Peyer's patch (tissue), 4 donors: ENCODE data around the gene XYLT1. TPM values are rescaled to one million over a fixed set of nuclear protein-coding genes. Genes with fewer than 3 reads are reported as not detected.

ENCODE experiments used
- DNase-seq, 3 donors: peaks; one replicate each; pipeline ENCODE4 v3.0.0-alpha.2; 2017 to 2019
- H3K27ac ChIP-seq, 4 donors: fragments of 200-600 bp; sonication (generic); one replicate each; pipeline ENCODE4 v1.5.1; 2016 to 2019
- H3K27me3 ChIP-seq, 2 donors: fragments of 200-600 bp; sonication (generic); one replicate each; pipeline ENCODE4 v1.5.1; 2019
- H3K36me3 ChIP-seq, 3 donors: fragments of 200-600 bp; sonication (generic); one replicate each; pipeline ENCODE4 v1.5.1; 2016 to 2019
- H3K4me1 ChIP-seq, 4 donors: fragments of 200-600 bp; sonication (generic); one replicate each; pipeline ENCODE4 v1.5.1; 2016 to 2019
- H3K4me3 ChIP-seq, 4 donors: fragments of 200-600 bp; sonication (generic); 1 replicate in 3 of 4; 2 replicates in 1 of 4; pipeline ENCODE4 v1.5.1; 2016 to 2019; ENCODE audit warnings: mild to moderate bottlenecking in 1 of 4
- H3K9me3 ChIP-seq, 4 donors: fragments of 200-600 bp; sonication (generic); one replicate each; pipeline ENCODE4 v1.5.1; 2016 to 2019; ENCODE audit warnings: mild to moderate bottlenecking in 1 of 4
- POLR2A ChIP-seq, 2 donors: fragments of 450-650 bp; IDR thresholded peaks; one replicate each; pipeline ENCODE4 v1.5.1; 2017; ENCODE audit warnings: antibody characterized with exemption in 2 of 2, mild to moderate bottlenecking in 2 of 2, moderate library complexity in 2 of 2
- total RNA-seq, 4 donors: library from RNA; depleted of rRNA; stranded (reverse); fragments of >200 nt; gene quantifications; one replicate each; pipeline ENCODE4 v1.1.0, GENCODE V29; 2016
- TF ChIP-seq, protein P1 (sequence below), 6 experiments: fragments of 450-650 bp in 4 of 6; fragments of 200-600 bp in 2 of 6; sonication (generic) in 1 of 6; IDR thresholded peaks; one replicate each; pipeline ENCODE4 v1.5.1; 2017 to 2019; ENCODE audit warnings: antibody characterized with exemption in 6 of 6, mild to moderate bottlenecking in 3 of 6, moderate library complexity in 1 of 6

XYLT1 gene
- total RNA-seq, 4 donors from 2014 or later: 18.7 to 42.1 (median 37.7) TPM

DNA sequence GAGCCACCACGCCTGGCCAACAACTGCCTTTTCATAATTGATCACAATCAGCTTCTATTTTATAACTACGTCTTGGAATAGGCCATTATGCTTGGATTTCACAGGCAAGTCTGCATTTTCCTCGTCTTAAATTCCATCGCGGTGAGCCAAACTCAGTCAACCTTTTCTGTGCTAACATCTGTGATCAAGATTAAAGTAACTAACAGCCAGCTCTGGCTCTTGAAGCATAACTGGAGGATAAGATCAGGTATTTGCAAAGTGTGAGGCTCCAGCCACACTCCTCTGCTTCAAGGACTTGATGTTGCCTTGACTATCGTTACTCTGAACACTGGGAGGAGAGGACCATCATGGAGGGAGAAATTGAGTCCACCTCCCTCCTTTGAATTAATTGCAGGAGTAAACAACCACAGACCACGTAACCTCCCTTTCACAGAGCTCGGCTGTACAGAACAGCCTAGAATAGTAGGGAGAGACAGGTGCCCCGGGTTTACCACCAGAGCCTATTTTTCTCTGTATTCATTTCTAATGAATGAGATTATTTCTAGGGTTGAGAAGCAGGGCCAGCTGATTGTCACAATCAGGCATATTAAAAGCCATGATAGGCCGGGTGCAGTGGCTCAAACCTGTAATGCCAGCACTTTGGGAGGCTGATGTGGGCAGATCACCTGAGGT, 143.0 kb downstream of the XYLT1 start:
- Histone ChIP-seq H3K27me3 (no peaks in the 10 kb centered on the region), H3K27ac (no peak overlapping the region), H3K4me3 (no peak overlapping the region), H3K9me3 (no peaks in the 10 kb centered on the region), H3K36me3 (no peaks in the 10 kb centered on the region), H3K4me1 (peaks cover 0 to 11% (median 1%) of the 10 kb centered on the region in 4 donors)
- no peak for TF ChIP-seq POLR2A (IDR thresholded peaks at IDR 0.05)
- TF ChIP-seq, protein P1, sequence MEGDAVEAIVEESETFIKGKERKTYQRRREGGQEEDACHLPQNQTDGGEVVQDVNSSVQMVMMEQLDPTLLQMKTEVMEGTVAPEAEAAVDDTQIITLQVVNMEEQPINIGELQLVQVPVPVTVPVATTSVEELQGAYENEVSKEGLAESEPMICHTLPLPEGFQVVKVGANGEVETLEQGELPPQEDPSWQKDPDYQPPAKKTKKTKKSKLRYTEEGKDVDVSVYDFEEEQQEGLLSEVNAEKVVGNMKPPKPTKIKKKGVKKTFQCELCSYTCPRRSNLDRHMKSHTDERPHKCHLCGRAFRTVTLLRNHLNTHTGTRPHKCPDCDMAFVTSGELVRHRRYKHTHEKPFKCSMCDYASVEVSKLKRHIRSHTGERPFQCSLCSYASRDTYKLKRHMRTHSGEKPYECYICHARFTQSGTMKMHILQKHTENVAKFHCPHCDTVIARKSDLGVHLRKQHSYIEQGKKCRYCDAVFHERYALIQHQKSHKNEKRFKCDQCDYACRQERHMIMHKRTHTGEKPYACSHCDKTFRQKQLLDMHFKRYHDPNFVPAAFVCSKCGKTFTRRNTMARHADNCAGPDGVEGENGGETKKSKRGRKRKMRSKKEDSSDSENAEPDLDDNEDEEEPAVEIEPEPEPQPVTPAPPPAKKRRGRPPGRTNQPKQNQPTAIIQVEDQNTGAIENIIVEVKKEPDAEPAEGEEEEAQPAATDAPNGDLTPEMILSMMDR (IDR thresholded peaks at IDR 0.05): no peak
- no peak for DNase-seq

DNA sequence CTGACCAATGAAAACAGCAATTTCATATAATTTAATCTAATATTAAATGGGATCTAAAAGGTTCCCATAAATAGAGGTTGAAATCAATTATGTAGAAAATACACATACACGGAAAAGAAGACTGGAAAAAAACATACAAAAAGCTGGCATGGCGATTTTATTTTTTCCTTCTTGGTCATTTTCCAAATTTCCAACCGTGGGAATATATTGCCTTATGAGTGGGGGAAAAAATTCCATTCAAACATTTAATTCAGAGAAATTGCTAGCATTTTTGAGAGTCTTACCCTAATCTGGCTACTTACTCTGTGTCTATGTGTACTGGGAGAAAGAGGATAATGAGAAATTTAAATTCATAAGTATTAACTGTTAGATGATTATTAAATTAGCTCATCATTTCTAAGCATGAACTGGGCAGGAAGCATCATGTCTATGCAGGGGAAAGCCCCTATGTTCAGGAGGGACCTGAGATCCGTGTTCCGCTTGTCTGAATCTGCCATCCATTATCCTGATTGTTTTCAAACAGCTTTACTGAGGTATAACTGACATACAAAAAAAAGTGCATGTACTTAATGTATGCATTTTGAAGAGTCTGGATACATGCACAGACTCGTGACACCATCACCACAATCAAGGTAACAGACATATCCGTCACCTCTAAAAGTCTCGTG, 145.2 kb downstream of the XYLT1 start:
- Histone ChIP-seq H3K36me3 (no peaks in the 10 kb centered on the region), H3K9me3 (no peaks in the 10 kb centered on the region), H3K27me3 (no peaks in the 10 kb centered on the region), H3K4me1 (peaks cover 0 to 11% (median 1%) of the 10 kb centered on the region in 4 donors), H3K27ac (no peak overlapping the region), H3K4me3 (no peak overlapping the region)
- no peak for DNase-seq
- TF ChIP-seq, protein P1 (IDR thresholded peaks at IDR 0.05): no peak
- TF ChIP-seq POLR2A (IDR thresholded peaks at IDR 0.05): no peak

DNA sequence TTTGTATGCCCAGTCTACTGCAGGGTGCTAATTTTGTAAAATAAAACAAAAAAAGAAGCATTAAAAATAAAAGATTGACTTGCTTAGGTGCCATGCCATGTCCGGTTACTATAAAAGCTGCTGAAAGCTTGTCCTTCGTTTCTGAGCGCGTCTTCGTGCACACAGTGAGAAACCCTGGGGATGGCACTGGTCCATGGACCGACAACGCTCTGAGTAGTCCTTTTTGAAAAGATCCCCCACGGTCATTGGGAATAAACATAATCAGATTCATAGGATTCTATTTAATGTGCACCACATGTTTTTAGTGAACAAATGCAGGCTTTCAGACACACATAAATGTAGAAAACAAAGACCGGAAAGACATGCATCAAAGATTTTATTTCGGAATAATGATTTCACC, 146.3 kb downstream of the XYLT1 start:
- Histone ChIP-seq H3K9me3 (no peaks in the 10 kb centered on the region), H3K4me1 (peaks cover 0 to 9% (median under 1%) of the 10 kb centered on the region in 4 donors), H3K4me3 (no peak overlapping the region), H3K36me3 (no peaks in the 10 kb centered on the region), H3K27me3 (no peaks in the 10 kb centered on the region), H3K27ac (no peak overlapping the region)
- TF ChIP-seq POLR2A (IDR thresholded peaks at IDR 0.05): no peak
- TF ChIP-seq, protein P1 (IDR thresholded peaks at IDR 0.05): no peak
- no peak for DNase-seq

DNA sequence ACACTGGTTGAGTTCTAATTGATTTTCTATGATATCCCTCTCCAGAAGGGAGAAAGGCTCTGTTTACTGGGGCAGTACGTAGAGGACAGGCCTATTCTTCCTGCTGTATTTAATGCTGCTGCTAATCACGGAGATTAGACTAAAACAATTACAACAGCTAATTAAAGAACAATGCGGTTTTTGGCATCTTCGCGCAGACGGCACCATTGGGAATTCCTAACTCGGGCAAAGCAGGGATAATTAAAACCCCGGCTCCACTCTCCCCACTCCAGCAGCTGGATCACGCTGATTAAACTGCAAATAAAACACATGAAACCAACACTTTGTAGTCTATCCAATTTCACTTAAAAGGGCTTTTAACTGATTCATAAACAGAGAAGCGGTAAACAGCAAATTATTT, 147.6 kb downstream of the XYLT1 start:
- Histone ChIP-seq H3K27me3 (no peaks in the 10 kb centered on the region), H3K4me1 (no peaks in the 10 kb centered on the region), H3K4me3 (no peak overlapping the region), H3K9me3 (no peaks in the 10 kb centered on the region), H3K27ac (no peak overlapping the region), H3K36me3 (no peaks in the 10 kb centered on the region)
- no peak for DNase-seq
- no peak for TF ChIP-seq POLR2A (IDR thresholded peaks at IDR 0.05)
- TF ChIP-seq, protein P1 (IDR thresholded peaks at IDR 0.05): no peak

DNA sequence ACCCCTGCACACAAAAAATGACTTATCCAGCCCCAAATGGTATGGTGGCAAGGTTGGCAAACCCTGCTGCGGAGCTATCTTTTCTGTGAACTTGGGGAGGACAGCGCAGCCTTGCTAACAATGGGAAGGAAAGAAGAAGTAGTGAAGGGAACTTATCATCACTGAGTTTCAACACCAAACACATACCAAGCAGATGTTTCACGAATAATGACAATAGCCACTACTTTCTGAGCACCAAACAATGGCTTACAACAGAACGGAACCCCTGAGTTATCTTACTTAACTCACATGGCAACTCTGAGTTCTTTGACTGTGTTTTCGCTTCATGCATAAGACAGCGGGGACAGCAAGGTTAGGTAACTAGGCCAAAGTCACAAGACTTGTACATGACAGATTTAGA, 148.9 kb downstream of the XYLT1 start:
- DNase-seq: no peak
- Histone ChIP-seq H3K4me1 (no peaks in the 10 kb centered on the region), H3K9me3 (no peaks in the 10 kb centered on the region), H3K27ac (no peak overlapping the region), H3K36me3 (no peaks in the 10 kb centered on the region), H3K4me3 (no peak overlapping the region), H3K27me3 (no peaks in the 10 kb centered on the region)
- TF ChIP-seq, protein P1 (IDR thresholded peaks at IDR 0.05): no peak
- TF ChIP-seq POLR2A (IDR thresholded peaks at IDR 0.05): no peak
